IMR-90 (cell line): ENCODE measurements around the gene CTNND2. TPM values are rescaled to one million over a fixed set of nuclear protein-coding genes. Genes with fewer than 3 reads are reported as not detected.

Experiments
- ATAC-seq: fragments of 200-7000 bp; cut with Tn5 transposase; 2 replicates; pipeline ENCODE4 v1.9.1; 2020; ENCODE audit warnings: low read depth, mild to moderate bottlenecking, moderate library complexity
- BruUV-seq: library from RNA; stranded (reverse); fragments of 400-500 nt; replicated peaks from 2 replicates; lab custom pipeline; 2021; lab: Mats Ljungman, UMichigan
- CTCF ChIA-PET: fragments of 300-600 bp; formaldehyde crosslinking; extraction: SDS; loops from one replicate; lab custom pipeline; 2021; ENCODE audit warnings: antibody characterized with exemption; lab: Yijun Ruan, JAX
- POLR2A ChIA-PET: fragments of 300-600 bp; sonication (Branson Sonifier 250); formaldehyde crosslinking; loops from one replicate; lab custom pipeline; 2022; ENCODE audit warnings: antibody characterized with exemption; ENCODE audit not compliant: unreplicated experiment; lab: Charles Lee
- DNase-seq: peaks from one replicate; pipeline ENCODE4 v3.0.0; 2013
- H2AFZ ChIP-seq: replicated peaks from 2 replicates; pipeline ENCODE3; 2013; ENCODE audit warnings: low read length, mild to moderate bottlenecking; ENCODE audit not compliant: poor library complexity
- H2AK5ac ChIP-seq: 2 replicates; pipeline ENCODE4 v1.6.1; 2013; ENCODE audit warnings: low read depth, low read length, inconsistent platforms
- H2AK9ac ChIP-seq: replicated peaks from 2 replicates; pipeline ENCODE3; 2013; ENCODE audit warnings: mild to moderate bottlenecking, low read depth, low read length, moderate library complexity; ENCODE audit not compliant: poor library complexity
- H2BK120ac ChIP-seq: 2 replicates; pipeline ENCODE4 v1.6.1; 2013; ENCODE audit warnings: low read depth, low read length, inconsistent platforms
- H2BK15ac ChIP-seq: 3 replicates; pipeline ENCODE4 v1.6.1; 2013; ENCODE audit warnings: low read depth, low read length, inconsistent platforms
- H2BK20ac ChIP-seq: 2 replicates; pipeline ENCODE4 v1.6.1; 2013; ENCODE audit warnings: low read depth, mild to moderate bottlenecking, inconsistent platforms, low read length, moderate library complexity
- H2BK5ac ChIP-seq: 2 replicates; pipeline ENCODE4 v1.6.1; 2013; ENCODE audit warnings: mild to moderate bottlenecking, low read depth, low read length, inconsistent platforms; ENCODE audit not compliant: poor library complexity, severe bottlenecking
- H3K14ac ChIP-seq: replicated peaks from 2 replicates; pipeline ENCODE4 v1.6.1; 2013; ENCODE audit warnings: low read depth, low read length, inconsistent platforms
- H3K18ac ChIP-seq: 2 replicates; pipeline ENCODE4 v1.6.1; 2013; ENCODE audit warnings: low read depth, low read length, control low read depth
- H3K23ac ChIP-seq: 2 replicates; pipeline ENCODE4 v1.6.1; 2013; ENCODE audit warnings: low read depth, low read length, inconsistent platforms
- H3K27ac ChIP-seq: 2 replicates; pipeline ENCODE4 v1.5.1; 2013; ENCODE audit warnings: mild to moderate bottlenecking, control low read depth, low read length; ENCODE audit not compliant: insufficient read depth
- H3K27me3 ChIP-seq: 2 replicates; pipeline ENCODE4 v1.6.1; 2013; ENCODE audit warnings: low read length; ENCODE audit not compliant: control insufficient read depth, insufficient read depth
- H3K36me3 ChIP-seq: 2 replicates; pipeline ENCODE4 v1.6.1; 2013; ENCODE audit warnings: low read length, mixed read lengths; ENCODE audit not compliant: control insufficient read depth, insufficient read depth
- H3K4ac ChIP-seq: 2 replicates; pipeline ENCODE4 v1.6.1; 2013; ENCODE audit warnings: low read depth, low read length, inconsistent platforms
- H3K4me1 ChIP-seq: 2 replicates; pipeline ENCODE4 v1.6.1; 2013; ENCODE audit warnings: low read length, mixed read lengths; ENCODE audit not compliant: control insufficient read depth, insufficient read depth
- H3K4me2 ChIP-seq: 2 replicates; pipeline ENCODE4 v1.6.1; 2013; ENCODE audit warnings: low read depth, mild to moderate bottlenecking, control low read depth, low read length, moderate library complexity
- H3K4me3 ChIP-seq: 2 replicates; pipeline ENCODE4 v1.5.1; 2013; ENCODE audit warnings: low read depth, mild to moderate bottlenecking, control low read depth, low read length, moderate library complexity; ENCODE audit not compliant: insufficient read depth
- H3K56ac ChIP-seq: 2 replicates; pipeline ENCODE4 v1.6.1; 2013; ENCODE audit warnings: low read length, inconsistent platforms; ENCODE audit not compliant: insufficient read depth; ENCODE audit errors: extremely low read depth
- H3K79me1 ChIP-seq, 2 experiments: 2 replicates each; pipeline ENCODE4 v1.6.1; 2013; ENCODE audit warnings: low read length in 2 of 2, inconsistent platforms in 1 of 2, low read depth in 1 of 2
- H3K9ac ChIP-seq: 2 replicates; pipeline ENCODE4 v1.6.1; 2013; ENCODE audit warnings: low read depth, low read length, control low read depth
- H3K9me1 ChIP-seq: 2 replicates; pipeline ENCODE4 v1.6.1; 2013; ENCODE audit warnings: low read length, inconsistent platforms; ENCODE audit not compliant: insufficient read depth
- H3K9me3 ChIP-seq: 2 replicates; pipeline ENCODE4 v1.6.1; 2013; ENCODE audit warnings: low read length; ENCODE audit not compliant: control insufficient read depth, insufficient read depth
- H4K20me1 ChIP-seq: 2 replicates; pipeline ENCODE4 v1.6.1; 2013; ENCODE audit warnings: low read length, inconsistent platforms; ENCODE audit not compliant: insufficient read depth
- H4K5ac ChIP-seq: 2 replicates; pipeline ENCODE4 v1.6.1; 2013; ENCODE audit warnings: mild to moderate bottlenecking, low read depth, low read length, control low read depth
- H4K8ac ChIP-seq, 2 experiments: 2 replicates each; pipeline ENCODE4 v1.6.1; 2013; ENCODE audit warnings: low read depth in 2 of 2, low read length in 2 of 2, control low read depth in 1 of 2, inconsistent platforms in 1 of 2
- H4K91ac ChIP-seq: 2 replicates; pipeline ENCODE4 v1.6.1; 2013; ENCODE audit warnings: low read depth, low read length, inconsistent platforms; ENCODE audit not compliant: insufficient read depth
- BHLHE40 ChIP-seq: fragments of 150-350 bp; IDR thresholded peaks from 2 replicates; pipeline ENCODE4 v1.6.1; 2016; ENCODE audit warnings: mild to moderate bottlenecking, low read depth, low read length
- CEBPB ChIP-seq: IDR thresholded peaks from 2 replicates; pipeline ENCODE4 v1.6.1; 2012; ENCODE audit warnings: low read depth, low read length, improper control_type of control experiment
- CHD1 ChIP-seq: IDR thresholded peaks from 2 replicates; pipeline ENCODE4 v1.6.1; 2012; ENCODE audit warnings: low read depth, low read length, improper control_type of control experiment
- FOS ChIP-seq: fragments of 150-350 bp; IDR thresholded peaks from 2 replicates; pipeline ENCODE4 v1.6.1; 2016; ENCODE audit warnings: low read depth, low read length
- MAFK ChIP-seq: IDR thresholded peaks from 2 replicates; pipeline ENCODE4 v1.6.1; 2012; ENCODE audit warnings: low read depth, low read length, improper control_type of control experiment
- MAZ ChIP-seq: IDR thresholded peaks from 2 replicates; pipeline ENCODE4 v1.6.1; 2012; ENCODE audit warnings: low read depth, mild to moderate bottlenecking, low read length, improper control_type of control experiment, moderate library complexity, borderline replicate concordance
- MXI1 ChIP-seq: IDR thresholded peaks from 2 replicates; pipeline ENCODE4 v1.6.1; 2012; ENCODE audit warnings: low read depth, mild to moderate bottlenecking, low read length, moderate library complexity, borderline replicate concordance
- NFE2L2 ChIP-seq: fragments of 150-350 bp; IDR thresholded peaks from 2 replicates; pipeline ENCODE4 v1.6.1; 2016; ENCODE audit warnings: low read depth, mild to moderate bottlenecking, low read length
- POLR2A ChIP-seq: IDR thresholded peaks from 2 replicates; pipeline ENCODE4 v1.6.1; 2012; ENCODE audit warnings: mild to moderate bottlenecking, low read depth, low read length
- RAD21 ChIP-seq: IDR thresholded peaks from 2 replicates; pipeline ENCODE4 v1.6.1; 2012; ENCODE audit warnings: low read length, improper control_type of control experiment
- RCOR1 ChIP-seq: IDR thresholded peaks from 2 replicates; pipeline ENCODE4 v1.6.1; 2012; ENCODE audit warnings: mild to moderate bottlenecking, low read length, improper control_type of control experiment; ENCODE audit not compliant: insufficient replicate concordance
- RFX5 ChIP-seq: IDR thresholded peaks from 2 replicates; pipeline ENCODE4 v1.8.0; 2012; ENCODE audit warnings: low read depth, mild to moderate bottlenecking, low read length, moderate library complexity
- SMC3 ChIP-seq: fragments of 150-350 bp; IDR thresholded peaks from 2 replicates; pipeline ENCODE4 v1.6.1; 2016; ENCODE audit warnings: low read depth, mild to moderate bottlenecking, antibody characterized with exemption, low read length, moderate library complexity
- dilution Hi-C: fragments of 300-500 bp; cut with HindIII; formaldehyde crosslinking; loops from one replicate; pipeline ENCODE4 v1.14.3; 2018; ENCODE audit warnings: low sequenced_read_pairs; ENCODE audit not compliant: unreplicated experiment
- in situ Hi-C: fragments of 300-500 bp; cut with MboI; formaldehyde crosslinking; loops from 3 replicates; pipeline ENCODE4 v1.14.3; 2019; ENCODE audit warnings: low sequenced_read_pairs, inconsistent platforms, mixed read lengths
- intact Hi-C: fragments of 100-400 bp; cut with micrococcal nuclease; formaldehyde crosslinking; loops from 2 replicates; pipeline ENCODE4 v1.10.0; 2022
- polyA plus RNA-seq, 3 experiments: library from polyadenylated mRNA; depleted of rRNA; stranded (reverse); fragments of >200 nt; gene quantifications; 2 replicates each; pipeline ENCODE4 v1.2.3, GENCODE V29; 2012; ENCODE audit warnings: low replicate concordance in 1 of 3
- total RNA-seq: library from RNA; depleted of rRNA; stranded (reverse); fragments of >200 nt; gene quantifications from 2 replicates; pipeline ENCODE4 v1.2.3, GENCODE V29; 2012
- TF ChIP-seq, protein P1 (sequence below): fragments of 150-350 bp; IDR thresholded peaks from 2 replicates; pipeline ENCODE4 v1.6.1; 2017; ENCODE audit warnings: mild to moderate bottlenecking, antibody characterized with exemption, low read length, low read depth
- TF ChIP-seq, protein P2 (sequence below): fragments of 150-350 bp; IDR thresholded peaks from 2 replicates; pipeline ENCODE4 v1.6.1; 2016; ENCODE audit warnings: low read depth, mild to moderate bottlenecking, low read length, moderate library complexity, borderline replicate concordance
- TF ChIP-seq, protein P3 (sequence below): conservative IDR thresholded peaks from 2 replicates; pipeline ENCODE4 v1.5.1; 2012; ENCODE audit warnings: mild to moderate bottlenecking, low read depth, low read length, improper control_type of control experiment

The CTNND2 gene
- total and polyA plus RNA-seq, 2 of the 4 experiments (the other 2 are of a cell fraction): not detected

DNA sequence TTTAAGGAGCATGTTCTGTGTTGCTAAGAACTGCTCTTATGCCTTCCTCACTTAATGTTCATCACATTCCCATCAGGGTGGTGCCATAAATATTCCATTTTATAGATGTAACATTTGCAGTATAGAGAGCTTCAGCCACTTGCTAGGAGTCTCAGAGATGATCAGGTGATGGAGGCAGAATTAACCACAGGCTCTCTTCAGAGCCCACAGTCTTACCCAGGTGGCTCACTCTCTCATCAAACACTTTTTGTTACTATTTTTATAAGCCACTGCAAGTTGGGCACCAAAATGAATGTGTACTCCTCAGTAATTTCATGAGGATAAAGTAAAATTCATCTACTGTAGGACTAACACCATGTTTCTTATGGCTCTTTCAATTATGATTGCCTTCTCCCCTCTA is 651.7 kb downstream of the CTNND2 start:
- H4K91ac ChIP-seq: no peak overlapping the region
- no peak overlapping the region for H4K8ac ChIP-seq
- no peak overlapping the region for H3K4ac ChIP-seq
- no peaks in the 10 kb centered on the region for H3K9me1 ChIP-seq
- no TSS peak for BruUV-seq
- H2BK120ac ChIP-seq: no peak overlapping the region
- H3K79me1 ChIP-seq: no peaks in the 10 kb centered on the region
- H3K4me1 ChIP-seq: peaks cover 3% of the 10 kb centered on the region; the same call in 1 of the 2 replicates
- dilution Hi-C loops (no loop called here), in situ Hi-C loops (no loop called here), intact Hi-C loops (no loop called here)
- no peak overlapping the region for H4K5ac ChIP-seq
- no peaks in the 10 kb centered on the region for H3K27me3 ChIP-seq
- DNase-seq (no peak), ATAC-seq (no peak)
- no peak overlapping the region for H2AFZ ChIP-seq
- no peaks in the 10 kb centered on the region for H3K9me3 ChIP-seq
- no peak overlapping the region for H2AK5ac ChIP-seq
- H3K4me2 ChIP-seq: no peak overlapping the region
- H2BK15ac ChIP-seq: no peak overlapping the region
- H3K27ac ChIP-seq: no peak overlapping the region
- no peaks in the 10 kb centered on the region for H3K36me3 ChIP-seq
- ChIA-PET CTCF (interaction anchor here (1.6 kb wide), 1 partner anchor 15 kb away, joined by 3 read pairs; no protein-coding TSS in a partner anchor), POLR2A (no interaction called here)
- no peak overlapping the region for H3K18ac ChIP-seq
- no peak overlapping the region for H3K23ac ChIP-seq
- H2BK5ac ChIP-seq: no peak overlapping the region
- H2AK9ac ChIP-seq: no peak overlapping the region
- no peak overlapping the region for H3K56ac ChIP-seq
- TF ChIP-seq, protein P1, sequence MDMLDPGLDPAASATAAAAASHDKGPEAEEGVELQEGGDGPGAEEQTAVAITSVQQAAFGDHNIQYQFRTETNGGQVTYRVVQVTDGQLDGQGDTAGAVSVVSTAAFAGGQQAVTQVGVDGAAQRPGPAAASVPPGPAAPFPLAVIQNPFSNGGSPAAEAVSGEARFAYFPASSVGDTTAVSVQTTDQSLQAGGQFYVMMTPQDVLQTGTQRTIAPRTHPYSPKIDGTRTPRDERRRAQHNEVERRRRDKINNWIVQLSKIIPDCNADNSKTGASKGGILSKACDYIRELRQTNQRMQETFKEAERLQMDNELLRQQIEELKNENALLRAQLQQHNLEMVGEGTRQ: no peak
- TF ChIP-seq, protein P2, sequence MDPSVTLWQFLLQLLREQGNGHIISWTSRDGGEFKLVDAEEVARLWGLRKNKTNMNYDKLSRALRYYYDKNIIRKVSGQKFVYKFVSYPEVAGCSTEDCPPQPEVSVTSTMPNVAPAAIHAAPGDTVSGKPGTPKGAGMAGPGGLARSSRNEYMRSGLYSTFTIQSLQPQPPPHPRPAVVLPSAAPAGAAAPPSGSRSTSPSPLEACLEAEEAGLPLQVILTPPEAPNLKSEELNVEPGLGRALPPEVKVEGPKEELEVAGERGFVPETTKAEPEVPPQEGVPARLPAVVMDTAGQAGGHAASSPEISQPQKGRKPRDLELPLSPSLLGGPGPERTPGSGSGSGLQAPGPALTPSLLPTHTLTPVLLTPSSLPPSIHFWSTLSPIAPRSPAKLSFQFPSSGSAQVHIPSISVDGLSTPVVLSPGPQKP: no peak
- TF ChIP-seq BHLHE40: no peak
- TF ChIP-seq MAZ: no peak
- TF ChIP-seq, protein P3, sequence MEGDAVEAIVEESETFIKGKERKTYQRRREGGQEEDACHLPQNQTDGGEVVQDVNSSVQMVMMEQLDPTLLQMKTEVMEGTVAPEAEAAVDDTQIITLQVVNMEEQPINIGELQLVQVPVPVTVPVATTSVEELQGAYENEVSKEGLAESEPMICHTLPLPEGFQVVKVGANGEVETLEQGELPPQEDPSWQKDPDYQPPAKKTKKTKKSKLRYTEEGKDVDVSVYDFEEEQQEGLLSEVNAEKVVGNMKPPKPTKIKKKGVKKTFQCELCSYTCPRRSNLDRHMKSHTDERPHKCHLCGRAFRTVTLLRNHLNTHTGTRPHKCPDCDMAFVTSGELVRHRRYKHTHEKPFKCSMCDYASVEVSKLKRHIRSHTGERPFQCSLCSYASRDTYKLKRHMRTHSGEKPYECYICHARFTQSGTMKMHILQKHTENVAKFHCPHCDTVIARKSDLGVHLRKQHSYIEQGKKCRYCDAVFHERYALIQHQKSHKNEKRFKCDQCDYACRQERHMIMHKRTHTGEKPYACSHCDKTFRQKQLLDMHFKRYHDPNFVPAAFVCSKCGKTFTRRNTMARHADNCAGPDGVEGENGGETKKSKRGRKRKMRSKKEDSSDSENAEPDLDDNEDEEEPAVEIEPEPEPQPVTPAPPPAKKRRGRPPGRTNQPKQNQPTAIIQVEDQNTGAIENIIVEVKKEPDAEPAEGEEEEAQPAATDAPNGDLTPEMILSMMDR: no peak
- no peak for TF ChIP-seq NFE2L2
- TF ChIP-seq FOS: no peak
- TF ChIP-seq CHD1: no peak
- TF ChIP-seq RFX5: no peak
- no peak for TF ChIP-seq RAD21
- no peak for TF ChIP-seq SMC3
- no peak for TF ChIP-seq POLR2A
- TF ChIP-seq MXI1: no peak
- no peak for TF ChIP-seq RCOR1
- no peak for TF ChIP-seq MAFK
- no peak for TF ChIP-seq CEBPB
- no peak overlapping the region for H2BK20ac ChIP-seq
- H4K20me1 ChIP-seq: no peaks in the 10 kb centered on the region
- no peak overlapping the region for H3K4me3 ChIP-seq
- no peak overlapping the region for H3K14ac ChIP-seq
- H3K9ac ChIP-seq: no peak overlapping the region
